ENCODE results near the gene CLSTN2.

Gene CLSTN2

GRCh38 chr3:140424211-140424610, 489.2 kb downstream of the CLSTN2 start:
- Histone ChIP-seq H3K27ac (ENCODE audit: low read depth, low read length) (no peak overlapping the region), H3K9me2 (replicated peaks; ENCODE audit: control insufficient read depth, low read length) (no peaks in the 10 kb centered on the region), H3K4me2 (ENCODE audit: low read length) (no peak overlapping the region), H3K79me2 (ENCODE audit: control insufficient read depth, low read length) (no peaks in the 10 kb centered on the region), H3K4me3 (ENCODE audit: low read length) (no peak overlapping the region), H3K36me3 (ENCODE audit: control insufficient read depth, low read length) (no peaks in the 10 kb centered on the region), H3K27me3 (ENCODE audit: control insufficient read depth, low read length) (peaks cover 4% of the 10 kb centered on the region; the same call in 1 of the 2 replicates), H4K20me1 (ENCODE audit: control insufficient read depth, insufficient read depth, low read depth, low read length) (no peaks in the 10 kb centered on the region), H3K4me1 (ENCODE audit: control insufficient read depth, low read length) (no peaks in the 10 kb centered on the region), H3F3A (ENCODE audit: control insufficient read depth, insufficient read depth) (no peaks in the 10 kb centered on the region), H3K9me3 (ENCODE audit: control insufficient read depth, insufficient read depth, low read length) (no peaks in the 10 kb centered on the region)
- TF ChIP-seq CTCF (IDR thresholded peaks at IDR 0.05; ENCODE audit: low read depth, low read length, poor library complexity, severe bottlenecking) (no peak), EZH2phosphoT487 (IDR thresholded peaks at IDR 0.05; ENCODE audit: borderline replicate concordance, low read length) (no peak)

- no peaks in the 10 kb centered on the region for H4K20me1 ChIP-seq (ENCODE audit: control insufficient read depth, insufficient read depth, low read depth, low read length)
- TF ChIP-seq EZH2phosphoT487 (IDR thresholded peaks at IDR 0.05; ENCODE audit: borderline replicate concordance, low read length) (no peak), CTCF (IDR thresholded peaks at IDR 0.05; ENCODE audit: low read depth, low read length, poor library complexity, severe bottlenecking) (no peak)
- no peaks in the 10 kb centered on the region for H3K9me3 ChIP-seq (ENCODE audit: control insufficient read depth, insufficient read depth, low read length)
- no peak overlapping the region for H3K4me2 ChIP-seq (ENCODE audit: low read length)
- no peaks in the 10 kb centered on the region for H3F3A ChIP-seq (ENCODE audit: control insufficient read depth, insufficient read depth)
- no peak overlapping the region for H3K4me3 ChIP-seq (ENCODE audit: low read length)
- no peaks in the 10 kb centered on the region for H3K4me1 ChIP-seq (ENCODE audit: control insufficient read depth, low read length)
- no peaks in the 10 kb centered on the region for H3K79me2 ChIP-seq (ENCODE audit: control insufficient read depth, low read length)
- H3K27me3 ChIP-seq (ENCODE audit: control insufficient read depth, low read length): peaks cover 4% of the 10 kb centered on the region; the same call in 1 of the 2 replicates
- no peaks in the 10 kb centered on the region for H3K9me2 ChIP-seq (replicated peaks; ENCODE audit: control insufficient read depth, low read length)
- H3K27ac ChIP-seq (ENCODE audit: low read depth, low read length): no peak overlapping the region
- H3K36me3 ChIP-seq (ENCODE audit: control insufficient read depth, low read length): no peaks in the 10 kb centered on the region
These were observed 489.7 kb downstream of the CLSTN2 start for GRCh38 chr3:140424726-140425125.

- Histone ChIP-seq H3K27me3 (ENCODE audit: control insufficient read depth, low read length) (no peaks in the 10 kb centered on the region), H3K36me3 (ENCODE audit: control insufficient read depth, low read length) (no peaks in the 10 kb centered on the region), H3F3A (ENCODE audit: control insufficient read depth, insufficient read depth) (no peaks in the 10 kb centered on the region), H3K9me3 (ENCODE audit: control insufficient read depth, insufficient read depth, low read length) (no peaks in the 10 kb centered on the region), H3K4me3 (ENCODE audit: low read length) (no peak overlapping the region), H3K79me2 (ENCODE audit: control insufficient read depth, low read length) (no peaks in the 10 kb centered on the region), H3K27ac (ENCODE audit: low read depth, low read length) (no peak overlapping the region), H3K4me2 (ENCODE audit: low read length) (no peak overlapping the region), H3K4me1 (ENCODE audit: control insufficient read depth, low read length) (no peaks in the 10 kb centered on the region), H4K20me1 (ENCODE audit: control insufficient read depth, insufficient read depth, low read depth, low read length) (no peaks in the 10 kb centered on the region), H3K9me2 (replicated peaks; ENCODE audit: control insufficient read depth, low read length) (no peaks in the 10 kb centered on the region)
- TF ChIP-seq CTCF (IDR thresholded peaks at IDR 0.05; ENCODE audit: low read depth, low read length, poor library complexity, severe bottlenecking): no peak
- no peak for TF ChIP-seq EZH2phosphoT487 (IDR thresholded peaks at IDR 0.05; ENCODE audit: borderline replicate concordance, low read length)
These were observed 492.8 kb downstream of the CLSTN2 start for GRCh38 chr3:140427786-140428185.

- H4K20me1 ChIP-seq (ENCODE audit: control insufficient read depth, insufficient read depth, low read depth, low read length): no peaks in the 10 kb centered on the region
- H3K27me3 ChIP-seq (ENCODE audit: control insufficient read depth, low read length): no peaks in the 10 kb centered on the region
- no peak overlapping the region for H3K27ac ChIP-seq (ENCODE audit: low read depth, low read length)
- H3F3A ChIP-seq (ENCODE audit: control insufficient read depth, insufficient read depth): no peaks in the 10 kb centered on the region
- H3K79me2 ChIP-seq (ENCODE audit: control insufficient read depth, low read length): no peaks in the 10 kb centered on the region
- no peaks in the 10 kb centered on the region for H3K9me2 ChIP-seq (replicated peaks; ENCODE audit: control insufficient read depth, low read length)
- no peak overlapping the region for H3K4me3 ChIP-seq (ENCODE audit: low read length)
- no peaks in the 10 kb centered on the region for H3K9me3 ChIP-seq (ENCODE audit: control insufficient read depth, insufficient read depth, low read length)
- H3K4me2 ChIP-seq (ENCODE audit: low read length): no peak overlapping the region
- no peak for TF ChIP-seq EZH2phosphoT487 (IDR thresholded peaks at IDR 0.05; ENCODE audit: borderline replicate concordance, low read length)
- no peak for TF ChIP-seq CTCF (IDR thresholded peaks at IDR 0.05; ENCODE audit: low read depth, low read length, poor library complexity, severe bottlenecking)
- no peaks in the 10 kb centered on the region for H3K36me3 ChIP-seq (ENCODE audit: control insufficient read depth, low read length)
- no peaks in the 10 kb centered on the region for H3K4me1 ChIP-seq (ENCODE audit: control insufficient read depth, low read length)
These were observed 493.4 kb downstream of the CLSTN2 start for GRCh38 chr3:140428380-140428779.

Data from DOHH2 (cell line).